Suprapubic skin (tissue), 4 donors: ENCODE results near the gene PIK3R5.

Experiments
- CTCF ChIP-seq, 2 donors: fragments of 200-600 bp in 1 of 2; fragments of 450-650 bp in 1 of 2; sonication (generic) in 1 of 2; IDR thresholded peaks; one replicate each; pipeline ENCODE4 v1.5.1; 2016 to 2019; ENCODE audit warnings: antibody characterized with exemption in 2 of 2, mild to moderate bottlenecking in 1 of 2, moderate library complexity in 1 of 2
- EP300 ChIP-seq: sonication (generic); formaldehyde crosslinking; IDR thresholded peaks from one replicate; pipeline ENCODE4 v1.6.1; 2017; ENCODE audit warnings: antibody characterized with exemption
- POLR2A ChIP-seq, 2 donors: fragments of 450-650 bp; IDR thresholded peaks; one replicate each; pipeline ENCODE4 v1.6.1; 2017; ENCODE audit warnings: antibody characterized with exemption in 2 of 2, mild to moderate bottlenecking in 2 of 2, moderate library complexity in 2 of 2
- POLR2AphosphoS5 ChIP-seq, 3 donors: sonication (generic); formaldehyde crosslinking; IDR thresholded peaks; one replicate each; pipeline ENCODE4 v1.6.1; 2017; ENCODE audit warnings: antibody characterized with exemption in 3 of 3

- TF ChIP-seq CTCF (IDR thresholded peaks at IDR 0.05), result no peak
- no peak for TF ChIP-seq POLR2AphosphoS5 (IDR thresholded peaks at IDR 0.05)
- no peak for TF ChIP-seq POLR2A (IDR thresholded peaks at IDR 0.05)
- no peak for TF ChIP-seq EP300
These were observed 60.8 kb downstream of the PIK3R5 start for GRCh38 chr17:8904686-8905085.
